NCI-H2227 (cell line): Measurements from ENCODE around the gene NEMP1.
"Not testable (repeated sequence)": the region's sequence is repeated elsewhere in the genome, so short reads cannot be mapped to it uniquely, and the experiment has no call there.

ENCODE experiments used
- DNase-seq: peaks from one replicate; lab custom pipeline; 2025; ENCODE audit not compliant: unreplicated experiment; lab: John Stamatoyannopoulos, UW

Gene NEMP1

GRCh38 chr12:57078519-57079404 is at the start of gene NEMP1:
Gene NEMP1 (minus strand): TSS chr12:57078791. CDS start chr12:57078745, 46 bp downstream.
- DNase-seq = peak; percentile 98

GRCh38 chr12:57127726-57128518 is 49.3 kb upstream of the NEMP1 start, which contains the start of gene LRP1:
Gene LRP1 (plus strand): TSS chr12:57128483. CDS start chr12:57128965, 482 bp downstream.
- peak; percentile 81 for DNase-seq

- DNase-seq = peak; percentile 27
Measured at GRCh38 chr12:57127101-57127725, 48.6 kb upstream of the NEMP1 start.

- DNase-seq = no peak
Measured at GRCh38 chr12:57126561-57126960, 48.0 kb upstream of the NEMP1 start.

- DNase-seq = no peak
Measured at GRCh38 chr12:57126061-57126460, 47.5 kb upstream of the NEMP1 start.

GRCh38 chr12:57124261-57124877 is 45.8 kb upstream of the NEMP1 start:
- peak; percentile 83 for DNase-seq

- no peak for DNase-seq
Measured at GRCh38 chr12:57123813-57124212, 45.2 kb upstream of the NEMP1 start.

GRCh38 chr12:57120718-57121117 is 42.1 kb upstream of the NEMP1 start:
- not testable (repeated sequence) for DNase-seq

GRCh38 chr12:57119294-57120085 is 40.9 kb upstream of the NEMP1 start:
- no peak for DNase-seq

GRCh38 chr12:57118711-57119271 is 40.2 kb upstream of the NEMP1 start:
- no peak for DNase-seq

- DNase-seq = no peak
Measured at GRCh38 chr12:57116580-57117281, 38.1 kb upstream of the NEMP1 start.

GRCh38 chr12:57112492-57113294 is 34.1 kb upstream of the NEMP1 start:
- DNase-seq = no peak

GRCh38 chr12:57111031-57111734 is 32.6 kb upstream of the NEMP1 start, which contains the start of gene STAT6:
Gene STAT6 (minus strand): TSS chr12:57111362. CDS start chr12:57108278, 3,084 bp downstream.
- peak; percentile 58 for DNase-seq

- peak; percentile 32 for DNase-seq
Measured at GRCh38 chr12:57110104-57111030, 31.8 kb upstream of the NEMP1 start.

GRCh38 chr12:57109207-57110103 is 30.9 kb upstream of the NEMP1 start:
- DNase-seq = no peak
